ENCODE measurements around the gene TNFRSF1A. TPM values are rescaled to one million over a fixed set of nuclear protein-coding genes. Genes with fewer than 3 reads are reported as not detected.

The TNFRSF1A gene
- total and polyA plus RNA-seq, 2 of the 13 experiments (the other 11 are each of a cell fraction or from before 2014, with no cell fraction given): 41.5 to 61.2 TPM

- TF ChIP-seq NR2F6 (IDR thresholded peaks at IDR 0.05): 0 out of 2 replicates have a peak, but pooled peaks have one; percentile 19
- TF ChIP-seq NR2F6 (CRISPR knock-in tag; IDR thresholded peaks at IDR 0.05): no peak
- no peak for TF ChIP-seq ZNF704 (CRISPR knock-in tag; IDR thresholded peaks at IDR 0.05; ENCODE audit: borderline replicate concordance)
- TF ChIP-seq ESRRA (CRISPR knock-in tag; IDR thresholded peaks at IDR 0.05; ENCODE audit: low read depth): 0 out of 2 replicates have a peak, but pooled peaks have one; percentile 34
- no peak for TF ChIP-seq RFX5 (IDR thresholded peaks at IDR 0.05; ENCODE audit: low read depth, low read length)
- TF ChIP-seq, protein P1, sequence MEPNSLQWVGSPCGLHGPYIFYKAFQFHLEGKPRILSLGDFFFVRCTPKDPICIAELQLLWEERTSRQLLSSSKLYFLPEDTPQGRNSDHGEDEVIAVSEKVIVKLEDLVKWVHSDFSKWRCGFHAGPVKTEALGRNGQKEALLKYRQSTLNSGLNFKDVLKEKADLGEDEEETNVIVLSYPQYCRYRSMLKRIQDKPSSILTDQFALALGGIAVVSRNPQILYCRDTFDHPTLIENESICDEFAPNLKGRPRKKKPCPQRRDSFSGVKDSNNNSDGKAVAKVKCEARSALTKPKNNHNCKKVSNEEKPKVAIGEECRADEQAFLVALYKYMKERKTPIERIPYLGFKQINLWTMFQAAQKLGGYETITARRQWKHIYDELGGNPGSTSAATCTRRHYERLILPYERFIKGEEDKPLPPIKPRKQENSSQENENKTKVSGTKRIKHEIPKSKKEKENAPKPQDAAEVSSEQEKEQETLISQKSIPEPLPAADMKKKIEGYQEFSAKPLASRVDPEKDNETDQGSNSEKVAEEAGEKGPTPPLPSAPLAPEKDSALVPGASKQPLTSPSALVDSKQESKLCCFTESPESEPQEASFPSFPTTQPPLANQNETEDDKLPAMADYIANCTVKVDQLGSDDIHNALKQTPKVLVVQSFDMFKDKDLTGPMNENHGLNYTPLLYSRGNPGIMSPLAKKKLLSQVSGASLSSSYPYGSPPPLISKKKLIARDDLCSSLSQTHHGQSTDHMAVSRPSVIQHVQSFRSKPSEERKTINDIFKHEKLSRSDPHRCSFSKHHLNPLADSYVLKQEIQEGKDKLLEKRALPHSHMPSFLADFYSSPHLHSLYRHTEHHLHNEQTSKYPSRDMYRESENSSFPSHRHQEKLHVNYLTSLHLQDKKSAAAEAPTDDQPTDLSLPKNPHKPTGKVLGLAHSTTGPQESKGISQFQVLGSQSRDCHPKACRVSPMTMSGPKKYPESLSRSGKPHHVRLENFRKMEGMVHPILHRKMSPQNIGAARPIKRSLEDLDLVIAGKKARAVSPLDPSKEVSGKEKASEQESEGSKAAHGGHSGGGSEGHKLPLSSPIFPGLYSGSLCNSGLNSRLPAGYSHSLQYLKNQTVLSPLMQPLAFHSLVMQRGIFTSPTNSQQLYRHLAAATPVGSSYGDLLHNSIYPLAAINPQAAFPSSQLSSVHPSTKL (CRISPR knock-in tag; IDR thresholded peaks at IDR 0.05): 0 out of 2 replicates have a peak, but pooled peaks have one; percentile 7
- peak; percentile 72 for TF ChIP-seq PATZ1 (CRISPR knock-in tag; IDR thresholded peaks at IDR 0.05)
Observed at GRCh38 chr12:6343518-6343917, 1.6 kb upstream of the TNFRSF1A start (continued).
